Right renal cortex interstitium (tissue), 3 donors: ENCODE results near the gene LRRC74A. TPM values are rescaled to one million over a fixed set of nuclear protein-coding genes. Genes with fewer than 3 reads are reported as not detected.
A peak's percentile ranks its signal among the peaks of the same experiment; 100 is the strongest.

Experiments used
- DNase-seq, 3 donors: peaks; one replicate each; pipeline ENCODE4 v3.0.0-alpha.2; 2013; ENCODE audit warnings: low read depth in 3 of 3, low spot score in 2 of 3
- polyA plus RNA-seq, 3 donors: library from polyadenylated mRNA; unstranded; fragments of 120-200 nt; gene quantifications; one replicate each; pipeline ENCODE4 v1.2.1, GENCODE V29; 2013; ENCODE audit not compliant: insufficient read length in 3 of 3

The LRRC74A gene
- polyA plus RNA-seq, 3 donors, result not detected

DNA sequence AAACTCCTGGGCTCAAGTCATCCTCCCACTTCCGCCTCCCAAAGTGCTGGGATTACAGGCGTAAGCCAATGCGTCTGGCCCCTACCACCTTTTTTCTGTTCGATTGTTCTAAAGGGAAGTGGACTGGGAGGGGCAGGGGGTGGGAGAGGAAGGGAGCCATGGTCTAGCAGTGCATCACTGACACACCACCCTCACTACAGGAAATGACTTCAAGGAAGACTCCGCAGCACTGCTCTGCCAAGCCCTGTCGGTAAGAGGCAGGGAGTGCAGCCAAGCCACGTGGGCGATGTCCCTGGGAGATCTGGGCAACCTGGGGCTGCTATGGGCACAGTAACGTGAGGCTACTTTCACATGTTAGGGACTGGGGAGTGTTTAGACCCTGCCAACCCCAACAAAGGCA is 18.0 kb downstream of the LRRC74A start:
- no peak for DNase-seq

DNA sequence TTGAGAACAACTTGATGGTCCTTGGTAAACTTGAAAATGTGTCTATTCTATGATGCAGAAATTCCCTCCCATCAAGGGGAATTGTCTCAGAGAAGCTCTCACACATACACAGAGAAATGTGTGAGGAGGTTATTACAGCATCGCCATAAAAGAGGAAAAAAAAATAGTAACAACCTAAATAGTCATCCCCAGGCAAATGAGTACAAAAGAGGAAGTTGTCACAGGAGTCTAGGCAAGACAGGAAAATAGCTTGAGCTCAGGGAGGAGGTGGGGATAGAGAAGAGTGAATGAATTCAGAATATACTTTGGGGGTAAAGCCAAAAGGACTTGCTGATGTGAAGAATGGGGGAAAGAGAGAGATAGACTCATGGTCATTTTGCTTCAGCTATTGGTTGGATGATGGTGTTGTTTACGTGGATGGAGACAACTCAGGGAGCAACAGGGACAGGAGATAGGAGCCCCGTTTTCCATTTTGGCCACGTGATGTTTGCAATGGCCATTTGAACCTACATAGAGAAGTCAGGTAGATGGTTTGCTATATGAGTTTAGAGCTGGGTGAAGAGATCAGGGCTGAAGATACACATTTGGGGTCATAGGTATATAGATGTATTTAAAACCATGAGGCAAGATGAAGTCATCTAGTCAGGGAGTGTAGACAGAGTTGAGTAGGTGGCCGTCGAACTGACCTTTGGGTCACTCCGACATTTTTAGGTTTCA is 20.3 kb downstream of the LRRC74A start:
- no peak for DNase-seq

DNA sequence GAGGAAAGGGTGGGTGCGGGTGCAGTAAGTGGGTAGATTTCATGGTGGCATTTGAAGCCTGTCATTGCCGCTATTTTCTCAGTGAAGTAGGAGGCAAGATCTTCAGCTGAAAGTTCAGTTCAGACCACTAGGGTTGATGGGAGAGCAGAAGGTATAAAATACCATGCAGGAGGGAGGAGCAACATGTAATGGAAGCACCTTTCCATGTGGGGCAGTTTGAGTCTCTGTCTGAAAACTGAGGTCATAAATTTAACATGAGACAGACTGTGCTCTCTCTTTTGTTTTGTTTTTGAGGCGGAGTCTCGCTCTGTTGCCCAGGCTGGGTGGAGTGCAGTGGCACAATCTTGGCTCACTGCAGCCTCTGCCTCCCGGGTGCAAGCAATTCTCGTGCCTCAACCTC is 22.7 kb downstream of the LRRC74A start:
- DNase-seq, result no peak

DNA sequence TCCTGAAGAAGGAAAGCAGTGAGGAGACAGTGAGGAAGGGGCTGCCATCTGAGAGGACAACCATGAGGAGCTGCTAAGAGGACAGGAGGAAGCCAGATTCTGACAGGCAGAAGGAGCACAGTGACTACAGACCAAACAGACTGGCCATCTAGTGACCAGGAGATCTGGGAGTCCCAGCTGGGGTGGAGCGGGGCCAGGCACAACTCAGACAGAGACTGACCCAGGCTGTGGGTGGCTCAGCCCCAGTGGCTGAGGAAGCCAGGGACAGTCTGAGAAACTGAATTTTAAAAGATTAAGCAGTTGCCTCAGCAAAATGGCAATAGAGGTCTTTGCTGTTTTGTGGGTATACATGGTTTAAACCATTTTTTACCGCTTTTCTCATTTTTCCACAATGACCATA is 28.9 kb downstream of the LRRC74A start:
- DNase-seq, result no peak

DNA sequence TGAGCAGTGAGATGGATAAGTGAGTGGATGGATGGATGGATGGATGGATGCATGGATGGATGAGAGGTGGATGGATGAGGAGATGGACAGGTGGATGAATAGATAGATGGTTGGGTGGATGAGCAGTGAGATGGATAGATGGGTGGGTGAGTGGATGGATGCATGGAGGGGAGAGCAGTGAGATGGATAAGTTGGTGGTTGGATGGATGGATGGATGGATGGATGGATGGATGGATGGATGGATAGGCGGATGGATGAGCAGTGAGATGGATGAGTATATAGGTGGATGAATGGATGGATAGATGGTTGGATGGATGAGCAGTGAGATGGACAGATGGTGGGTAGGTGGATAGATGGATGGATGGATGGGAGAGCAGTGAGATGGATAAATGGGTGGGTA is 30.6 kb downstream of the LRRC74A start:
- DNase-seq, result no peak

DNA sequence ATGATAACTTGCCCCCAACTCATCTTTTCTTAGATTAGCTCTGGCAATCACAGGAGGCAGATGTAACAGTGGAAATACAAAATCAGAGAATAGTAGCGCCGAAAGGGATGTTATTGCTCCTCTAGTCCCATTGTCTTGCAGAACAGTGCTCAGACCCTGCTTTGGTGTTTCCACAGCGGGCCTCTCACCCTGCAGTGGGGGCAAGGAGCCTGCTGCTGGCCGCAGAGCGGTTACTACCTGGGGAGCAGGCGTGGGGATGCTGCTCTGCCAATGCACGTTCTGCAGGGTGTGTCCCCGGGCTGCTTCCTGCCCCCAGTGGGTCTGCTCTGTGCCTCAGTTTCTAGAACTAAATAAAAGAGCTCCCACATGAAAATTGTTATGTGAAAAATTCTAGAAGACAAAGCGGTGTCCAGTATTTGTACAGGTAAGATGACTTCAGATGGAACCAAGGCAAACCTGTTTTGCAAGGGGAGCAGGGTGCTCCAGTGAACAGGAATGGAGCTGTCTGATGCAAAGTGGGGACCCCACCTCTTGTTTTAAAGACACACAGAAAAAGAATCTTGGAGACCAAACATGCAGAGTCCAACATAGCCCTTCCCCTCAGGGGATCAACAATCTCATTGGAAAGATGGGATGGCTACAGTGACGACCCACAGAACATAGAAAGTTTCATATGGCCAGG is 35.5 kb downstream of the LRRC74A start:
- no peak for DNase-seq

DNA sequence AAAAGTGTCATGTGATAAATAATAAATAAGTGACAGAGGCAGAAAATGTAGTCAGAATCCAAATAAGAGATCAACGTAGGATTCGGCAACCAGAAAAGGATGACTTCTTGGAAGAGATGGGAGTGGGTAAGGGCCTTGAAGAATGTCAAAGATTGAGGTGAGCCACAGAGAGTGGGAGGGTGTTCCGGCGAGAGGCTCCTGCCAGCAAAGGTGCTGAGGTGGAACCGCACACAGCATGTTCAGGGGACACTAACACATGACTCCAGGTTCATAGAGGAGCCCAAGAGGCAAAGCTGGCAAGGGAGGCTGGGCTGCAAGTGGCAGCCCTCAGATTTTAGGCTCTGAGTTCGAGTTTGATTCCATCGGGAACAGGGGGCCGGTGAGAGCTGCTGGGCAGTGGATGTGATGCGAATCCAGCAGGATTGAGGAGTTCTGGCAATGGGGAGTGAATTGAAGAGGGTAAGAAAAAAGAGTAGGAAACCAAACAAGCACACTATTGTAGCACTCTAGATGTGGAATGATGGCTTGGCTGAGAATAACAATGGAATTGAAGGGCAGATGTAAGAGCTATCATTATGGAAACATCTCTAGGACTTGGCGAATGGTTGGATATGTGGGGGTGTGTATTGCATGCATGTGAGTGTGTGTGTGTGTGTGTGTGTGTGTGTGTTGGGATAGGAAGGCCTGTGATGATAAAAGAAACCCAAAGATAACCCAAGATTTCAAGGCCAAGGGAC is 36.5 kb downstream of the LRRC74A start:
- DNase-seq, result no peak

DNA sequence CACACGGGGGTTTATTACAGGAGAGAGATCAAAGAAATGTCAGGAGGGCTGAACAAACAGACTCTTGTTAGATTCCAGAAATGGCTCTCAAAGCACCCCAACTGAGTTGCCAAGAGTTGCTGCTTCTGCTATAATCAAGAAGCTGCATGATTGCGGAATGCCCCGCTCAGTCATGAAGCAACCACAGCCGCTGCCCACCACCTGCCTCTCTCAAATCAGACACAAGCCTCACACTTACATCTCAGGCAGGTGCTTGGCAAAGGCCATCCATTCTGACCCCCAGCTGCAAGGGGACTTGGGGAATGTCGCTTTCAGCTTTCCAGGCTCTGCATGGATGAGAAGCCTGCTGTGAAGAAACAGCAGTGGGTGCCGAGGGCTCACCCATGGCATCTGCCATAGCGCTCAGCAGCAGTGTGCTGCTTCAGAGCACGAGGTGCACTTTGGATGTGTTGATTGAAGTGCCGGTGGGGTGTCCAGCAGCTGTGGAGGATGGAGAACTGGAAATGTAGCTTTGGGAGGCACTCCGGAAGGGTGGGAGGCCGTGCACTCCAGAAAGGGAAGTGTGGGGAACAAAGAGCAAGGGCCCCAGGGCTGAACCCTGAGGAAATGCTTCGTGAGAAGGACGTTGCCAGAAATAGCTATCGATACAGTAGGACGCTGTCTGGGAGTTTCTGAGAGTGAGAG is 37.7 kb downstream of the LRRC74A start:
- no peak for DNase-seq

DNA sequence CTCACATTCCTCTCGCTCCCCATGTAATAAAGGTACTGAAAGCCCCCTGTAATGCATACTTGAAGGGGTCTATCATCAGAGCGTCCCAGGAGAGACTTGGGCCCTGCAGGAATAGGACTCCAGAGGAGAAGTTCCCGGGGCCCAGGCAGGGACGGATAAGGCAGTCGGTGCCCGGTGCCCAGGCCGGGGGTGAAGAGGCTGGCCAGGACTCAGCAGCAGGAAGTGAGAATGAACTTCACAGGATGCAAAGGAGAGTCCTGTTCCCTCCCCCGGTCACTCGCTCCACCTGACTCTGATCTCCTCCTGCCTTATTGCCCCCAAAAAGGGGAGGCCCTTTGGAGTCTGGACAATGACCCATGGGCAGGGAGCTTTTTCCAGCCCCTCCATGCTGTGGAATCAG is 40.2 kb downstream of the LRRC74A start:
- no peak for DNase-seq

DNA sequence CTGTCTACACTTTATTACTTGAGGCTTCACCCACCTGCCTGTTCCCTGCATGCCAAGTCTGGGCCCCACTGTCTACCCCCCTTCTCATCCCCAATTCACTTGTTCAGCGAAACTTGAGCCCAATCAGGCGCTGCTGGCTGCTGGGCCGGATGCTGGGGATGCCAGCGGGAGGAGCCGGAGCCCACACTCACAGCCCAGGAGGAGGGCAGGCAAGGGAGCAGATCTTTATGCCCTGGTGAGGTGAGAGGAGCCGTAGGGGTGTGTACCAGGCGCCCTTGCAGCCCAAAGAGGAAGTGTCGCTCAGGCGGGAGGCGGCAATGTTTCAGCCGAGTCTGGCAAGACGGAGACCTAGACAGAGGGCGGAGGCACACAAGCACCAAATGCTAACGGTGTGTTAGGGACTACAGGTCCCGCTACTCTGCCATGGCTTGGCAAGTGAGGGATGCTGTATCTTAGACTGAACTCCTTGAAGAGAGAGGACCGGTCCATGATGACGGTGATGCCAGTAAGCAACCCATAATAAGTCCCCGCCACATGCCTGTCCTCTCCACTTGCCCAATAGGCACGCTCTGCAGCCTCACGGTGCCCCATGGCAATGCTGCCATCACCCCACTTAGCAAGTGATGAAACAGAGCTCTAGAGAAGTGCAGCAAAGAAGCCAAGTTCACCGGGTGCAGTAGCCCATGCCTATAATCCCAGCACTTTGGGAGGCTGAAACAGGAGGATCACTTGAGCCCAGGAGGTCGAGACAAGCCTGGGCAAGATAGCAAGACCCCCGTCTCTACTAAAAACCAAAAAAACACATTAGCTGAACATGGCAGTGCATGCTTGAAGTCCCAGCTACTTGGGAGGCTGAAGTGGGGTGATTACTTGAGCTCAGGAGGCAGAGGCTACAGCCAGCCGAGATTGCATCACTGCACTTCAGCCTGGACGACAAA is 41.6 kb downstream of the LRRC74A start:
- DNase-seq, result peak in 1 of 3 donors; percentile 13

DNA sequence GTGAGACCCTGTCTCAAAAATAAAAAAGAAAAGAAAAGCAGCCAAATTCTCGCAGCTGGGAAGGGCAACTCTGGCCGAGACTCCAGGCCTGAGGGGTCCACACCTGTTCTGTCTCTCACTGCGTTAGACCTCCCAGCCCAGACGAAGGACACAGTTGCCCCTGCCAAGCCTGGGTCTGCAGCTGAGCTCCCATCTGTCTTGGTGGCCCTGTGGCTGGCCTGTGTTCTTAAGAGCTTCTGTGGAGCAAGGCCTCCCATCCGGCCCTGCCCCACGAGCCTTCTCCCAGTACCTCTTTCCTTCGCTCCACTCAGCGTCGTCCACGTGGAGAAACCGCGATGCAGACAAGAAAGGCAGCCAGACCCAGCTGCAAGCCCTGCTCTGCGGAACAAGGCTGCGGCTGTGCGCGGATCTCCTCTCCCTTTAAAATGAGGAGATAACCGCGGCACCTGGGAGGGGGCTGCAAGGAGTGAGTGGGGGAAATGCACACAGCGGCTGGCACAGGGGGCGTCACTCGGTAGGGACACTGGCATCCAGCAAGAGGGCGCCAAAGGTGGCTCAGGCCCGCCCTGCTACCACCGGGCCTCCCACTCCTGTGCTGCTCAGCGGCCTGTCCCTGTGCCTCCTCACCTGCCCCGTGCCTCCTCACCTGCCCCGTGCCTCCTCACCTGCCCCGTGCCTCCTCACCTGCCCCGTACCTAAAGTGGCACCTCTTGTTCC is 42.4 kb downstream of the LRRC74A start:
- DNase-seq, result no peak

DNA sequence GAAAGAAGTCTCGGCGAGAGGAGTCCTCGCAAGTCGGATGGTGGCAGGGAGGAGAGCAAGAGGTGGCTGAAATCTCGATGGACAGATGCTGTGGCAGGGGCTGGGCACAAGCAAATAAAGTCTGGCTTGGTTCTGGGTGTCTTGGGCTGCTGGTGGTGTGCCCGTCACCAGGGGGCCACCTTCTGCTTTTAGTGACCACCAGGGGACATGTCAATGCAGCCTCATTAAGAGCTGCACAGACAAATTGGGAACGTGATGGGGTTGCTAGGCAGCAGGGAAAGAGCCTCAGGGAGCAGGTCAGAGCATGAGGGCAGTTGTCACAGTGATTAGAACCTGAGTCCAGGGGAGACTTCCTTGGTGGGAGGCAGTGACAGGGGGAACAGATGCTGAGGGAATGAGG is 44.0 kb downstream of the LRRC74A start:
- DNase-seq, result no peak

DNA sequence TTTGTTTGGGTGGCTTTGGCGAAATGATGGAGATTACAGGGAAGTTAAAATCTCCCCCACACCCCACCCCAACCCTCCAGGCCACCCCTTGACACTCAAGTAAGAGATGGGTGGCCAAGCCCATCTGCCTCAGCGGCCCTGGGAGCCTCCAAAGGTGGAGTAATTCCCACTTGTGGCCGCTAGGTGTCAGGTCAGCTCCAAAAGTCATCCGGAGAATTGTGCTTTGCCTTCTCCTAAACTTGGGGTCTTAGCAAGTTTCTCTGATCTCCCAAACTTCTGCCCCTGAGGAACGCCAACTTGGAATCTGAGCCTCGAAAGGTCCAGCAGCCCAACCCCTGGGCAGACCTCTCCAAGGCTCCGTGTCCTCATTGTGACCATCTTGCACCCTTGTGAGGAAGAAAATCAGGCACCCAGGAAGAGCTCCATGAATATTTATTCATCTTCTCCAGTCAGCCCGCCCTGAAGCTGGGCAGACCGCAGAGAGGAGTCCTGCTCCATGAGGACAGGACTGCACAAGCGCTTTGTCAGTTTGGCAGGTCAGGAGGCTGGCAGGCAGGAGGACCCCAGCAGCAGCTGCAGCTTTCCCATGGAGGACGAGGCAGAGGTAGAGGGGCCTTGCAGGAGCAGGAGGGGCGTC is 46.7 kb downstream of the LRRC74A start:
- DNase-seq, result peak in 2 of 3 donors; percentile 36 to 40

DNA sequence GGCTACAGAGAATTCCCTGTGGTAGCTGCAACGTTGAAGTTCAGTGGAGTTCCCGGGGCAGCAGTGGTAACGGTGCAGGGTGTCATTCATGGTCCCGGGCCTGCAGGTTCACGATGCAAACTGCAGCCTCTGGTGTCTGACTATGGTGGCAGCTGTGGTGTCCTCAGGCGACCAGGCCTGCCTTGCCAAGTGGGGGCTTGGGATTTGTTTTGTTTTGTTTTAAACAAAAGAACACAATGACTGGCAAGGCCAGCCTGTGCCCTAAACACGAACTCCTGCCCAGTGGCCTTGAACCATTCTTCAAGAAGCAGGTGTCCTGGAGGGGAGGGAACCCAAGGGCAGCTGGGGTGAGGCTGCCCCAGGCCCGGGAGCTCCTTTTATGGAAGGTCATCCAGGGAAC is 48.5 kb downstream of the LRRC74A start:
- no peak for DNase-seq

DNA sequence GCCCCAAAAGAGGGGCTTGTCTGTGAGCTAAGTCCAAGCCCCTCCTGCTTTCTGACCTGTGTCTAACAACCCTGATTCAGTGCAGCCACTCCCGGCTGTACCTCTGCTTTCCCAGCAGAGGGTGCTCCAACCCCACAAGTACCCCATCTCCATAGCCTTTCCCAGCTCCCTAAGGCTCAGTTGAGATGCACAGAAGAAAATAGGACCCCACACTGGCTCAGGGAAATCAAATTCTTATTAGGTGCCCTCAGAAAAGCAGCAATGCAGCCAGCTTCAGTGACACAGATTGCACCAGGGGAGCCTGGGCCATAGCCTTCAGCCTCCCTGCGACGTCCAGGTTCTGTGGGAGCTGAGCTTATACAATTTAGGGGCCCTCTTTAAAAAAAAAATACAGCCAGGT is 49.9 kb downstream of the LRRC74A start:
- DNase-seq, result peak; percentile 24 to 47 (median 45)

DNA sequence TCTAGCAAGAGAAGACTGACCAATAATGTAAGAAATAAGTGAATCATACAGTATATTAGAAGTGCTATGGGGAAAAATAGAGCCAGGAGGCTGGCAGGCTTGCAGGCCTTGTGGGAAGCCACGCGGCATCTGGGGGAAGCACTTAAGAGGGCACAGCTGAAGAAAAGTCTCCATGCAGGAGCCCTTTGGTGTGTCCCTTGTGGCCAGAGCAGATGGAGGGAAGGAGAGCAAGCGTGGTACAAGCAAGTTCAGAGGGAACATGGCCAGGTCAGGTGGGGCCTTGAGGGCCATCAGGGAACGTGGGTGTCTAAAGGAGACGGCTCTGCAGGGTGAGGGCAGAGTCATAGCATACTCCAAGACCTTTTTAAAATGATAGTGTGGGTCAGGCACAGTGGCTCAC is 51.7 kb downstream of the LRRC74A start:
- DNase-seq, result no peak

DNA sequence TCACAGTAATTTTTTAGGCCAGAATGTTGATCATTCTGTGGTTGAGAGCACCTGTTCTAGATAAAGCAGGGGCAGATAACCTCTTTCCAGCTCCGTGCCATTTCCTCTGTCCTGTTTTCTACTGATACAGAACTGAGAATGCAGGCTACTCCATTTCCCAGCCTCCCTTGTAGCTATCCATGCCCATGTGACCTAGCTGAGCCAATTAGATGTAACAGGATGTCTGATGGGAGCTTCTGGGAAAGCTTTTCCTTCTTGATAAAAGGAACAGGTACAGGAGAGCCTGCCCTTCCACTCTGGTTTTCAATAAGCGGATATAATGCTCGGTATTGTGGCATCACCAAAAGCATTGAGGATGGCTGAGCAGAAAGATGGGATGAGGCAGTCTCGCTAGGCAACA is 54.2 kb downstream of the LRRC74A start:
- DNase-seq, result no peak

DNA sequence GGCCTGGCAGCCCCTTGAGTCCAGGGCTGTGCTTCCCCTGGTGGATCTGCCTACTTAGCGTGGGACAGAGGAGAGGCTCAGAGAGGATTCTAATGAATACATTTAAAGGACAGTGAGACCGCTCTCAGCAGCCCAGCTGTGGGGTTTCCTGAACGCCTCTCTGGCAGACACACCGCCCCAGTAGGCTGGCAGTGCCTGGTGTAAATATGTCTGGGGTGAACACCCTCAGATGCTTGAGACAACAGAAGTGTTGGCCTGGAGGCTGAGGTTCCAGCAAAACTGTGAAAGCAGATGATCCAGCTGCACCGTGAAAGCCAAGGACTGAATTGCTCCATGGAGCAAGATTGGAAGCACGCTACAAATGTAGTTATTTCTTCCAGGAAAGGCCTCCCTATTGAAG is 55.1 kb downstream of the LRRC74A start:
- DNase-seq, result no peak

DNA sequence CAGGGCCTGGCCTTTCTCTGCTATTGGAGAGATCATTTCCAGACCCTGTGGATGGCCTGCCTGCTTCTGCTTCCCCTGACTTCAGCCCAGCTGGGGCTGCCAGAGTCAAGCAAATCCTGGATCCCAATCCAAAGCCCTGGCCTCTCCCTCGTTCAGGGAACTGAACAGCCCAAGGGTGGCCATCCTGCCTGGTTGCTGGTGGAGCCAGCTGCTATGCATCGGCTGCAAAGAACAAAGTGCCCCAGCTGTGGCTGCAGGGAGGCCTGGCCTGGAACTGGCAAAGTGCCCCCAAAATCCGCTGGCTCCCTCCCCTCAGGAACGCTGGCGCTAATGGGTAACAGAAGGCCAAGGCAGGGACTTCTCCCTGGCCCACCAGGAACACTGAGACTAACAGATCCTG is 56.4 kb downstream of the LRRC74A start:
- no peak for DNase-seq
